Globus pallidus (tissue), 1 donor: ENCODE measurements around the gene PIP4K2B.

Experiments used
- DNase-seq: peaks from one replicate; pipeline ENCODE4 v3.0.0-alpha.2; 2015; ENCODE audit warnings: low spot score

The PIP4K2B gene

GRCh38 chr17:38746004-38746848 lies 53.1 kb downstream of the PIP4K2B start:
- no peak for DNase-seq

- no peak for DNase-seq
These were observed 53.8 kb downstream of the PIP4K2B start for GRCh38 chr17:38745545-38745944.

- no peak for DNase-seq
These were observed 55.7 kb downstream of the PIP4K2B start for GRCh38 chr17:38743556-38744171.

- no peak for DNase-seq
These were observed 56.7 kb downstream of the PIP4K2B start for GRCh38 chr17:38742411-38743308.

- DNase-seq: no peak
These were observed 57.4 kb downstream of the PIP4K2B start for GRCh38 chr17:38741921-38742410.

- no peak for DNase-seq
These were observed 57.9 kb downstream of the PIP4K2B start for GRCh38 chr17:38741461-38741860.

- DNase-seq: no peak
These were observed 58.5 kb downstream of the PIP4K2B start for GRCh38 chr17:38740806-38741205.

- no peak for DNase-seq
These were observed 59.3 kb downstream of the PIP4K2B start for GRCh38 chr17:38740044-38740443.

GRCh38 chr17:38739305-38739704 lies 60.1 kb downstream of the PIP4K2B start:
- no peak for DNase-seq

GRCh38 chr17:38738686-38739085 lies 60.7 kb downstream of the PIP4K2B start:
- DNase-seq: no peak

GRCh38 chr17:38738007-38738662 lies 61.2 kb downstream of the PIP4K2B start:
- DNase-seq: no peak

GRCh38 chr17:38735161-38735997 lies 64.0 kb downstream of the PIP4K2B start:
- DNase-seq: no peak

GRCh38 chr17:38733982-38734973 lies 65.1 kb downstream of the PIP4K2B start:
- DNase-seq: no peak

GRCh38 chr17:38733282-38733981 lies 65.9 kb downstream of the PIP4K2B start:
- DNase-seq: no peak

- DNase-seq: no peak
These were observed 66.7 kb downstream of the PIP4K2B start for GRCh38 chr17:38732376-38733281.

- DNase-seq: no peak
These were observed 67.6 kb downstream of the PIP4K2B start for GRCh38 chr17:38731526-38732294.
